Adrenal gland (tissue), 5 donors: Measurements from ENCODE around the gene ALKBH5.

Source experiments
- POLR2A ChIP-seq, 2 donors: fragments of 450-650 bp; IDR thresholded peaks; one replicate each; pipeline ENCODE4 v1.6.1; 2017; ENCODE audit warnings: antibody characterized with exemption in 2 of 2, mild to moderate bottlenecking in 2 of 2, moderate library complexity in 1 of 2
- TF ChIP-seq, protein P1 (sequence below), 6 experiments: fragments of 450-650 bp in 4 of 6; fragments of 200-600 bp in 2 of 6; sonication (generic) in 1 of 6; IDR thresholded peaks; 1 replicate in 5 of 6; 2 replicates in 1 of 6; pipeline versions ENCODE4 v1.5.1 to v1.8.0; 2016 to 2021; ENCODE audit warnings: antibody characterized with exemption in 6 of 6, mild to moderate bottlenecking in 2 of 6, moderate library complexity in 1 of 6
- donor health status: DM: no; HTN: no; CAD: no.

DNA sequence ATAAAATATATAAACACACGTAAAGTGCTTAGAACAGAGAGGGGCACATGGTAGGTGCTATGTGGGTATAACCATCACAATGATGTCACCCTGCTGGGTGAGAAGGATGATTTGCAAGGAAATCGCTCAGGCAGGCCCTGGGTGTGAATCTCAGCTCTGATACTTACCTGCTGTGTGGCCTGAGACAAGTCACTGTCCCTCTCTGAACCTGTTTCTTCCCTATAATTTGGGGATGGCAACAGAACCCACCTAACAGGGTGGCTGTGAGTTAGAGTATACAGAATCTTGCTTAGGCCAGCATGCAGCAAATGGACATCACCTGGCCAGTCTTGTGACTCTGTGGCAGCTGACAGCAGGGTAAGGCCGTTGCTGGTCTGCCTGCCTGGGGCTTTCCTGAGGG lies 36.6 kb upstream of the ALKBH5 start:
- TF ChIP-seq, protein P1, sequence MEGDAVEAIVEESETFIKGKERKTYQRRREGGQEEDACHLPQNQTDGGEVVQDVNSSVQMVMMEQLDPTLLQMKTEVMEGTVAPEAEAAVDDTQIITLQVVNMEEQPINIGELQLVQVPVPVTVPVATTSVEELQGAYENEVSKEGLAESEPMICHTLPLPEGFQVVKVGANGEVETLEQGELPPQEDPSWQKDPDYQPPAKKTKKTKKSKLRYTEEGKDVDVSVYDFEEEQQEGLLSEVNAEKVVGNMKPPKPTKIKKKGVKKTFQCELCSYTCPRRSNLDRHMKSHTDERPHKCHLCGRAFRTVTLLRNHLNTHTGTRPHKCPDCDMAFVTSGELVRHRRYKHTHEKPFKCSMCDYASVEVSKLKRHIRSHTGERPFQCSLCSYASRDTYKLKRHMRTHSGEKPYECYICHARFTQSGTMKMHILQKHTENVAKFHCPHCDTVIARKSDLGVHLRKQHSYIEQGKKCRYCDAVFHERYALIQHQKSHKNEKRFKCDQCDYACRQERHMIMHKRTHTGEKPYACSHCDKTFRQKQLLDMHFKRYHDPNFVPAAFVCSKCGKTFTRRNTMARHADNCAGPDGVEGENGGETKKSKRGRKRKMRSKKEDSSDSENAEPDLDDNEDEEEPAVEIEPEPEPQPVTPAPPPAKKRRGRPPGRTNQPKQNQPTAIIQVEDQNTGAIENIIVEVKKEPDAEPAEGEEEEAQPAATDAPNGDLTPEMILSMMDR (IDR thresholded peaks at IDR 0.05): no peak
- TF ChIP-seq POLR2A (IDR thresholded peaks at IDR 0.05): no peak
